ENCODE measurements around the gene MPZL1. TPM values are rescaled to one million over a fixed set of nuclear protein-coding genes. Genes with fewer than 3 reads are reported as not detected.
"Not testable (repeated sequence)": the region's sequence is repeated elsewhere in the genome, so short reads cannot be mapped to it uniquely, and the experiment has no call there.

Gene MPZL1
- total RNA-seq, 2 experiments from 2014 or later = 21.9 to 23.0 TPM

- intact Hi-C loops (cut with micrococcal nuclease) = no loop called here
- Mint-ChIP-seq H3K4me3 (no peak overlapping the region), H3K27ac (no peak overlapping the region), H3K9me3 (no peaks in the 10 kb centered on the region), H3K27me3 (no peaks in the 10 kb centered on the region), H3K4me1 (ENCODE audit: low read depth) (peaks cover 13% of the 10 kb centered on the region), H3K36me3 (peaks cover 9% of the 10 kb centered on the region)
- DNase-seq = no peak
- POLR2A ChIA-PET = interaction anchor here (0.5 kb wide), 1 partner anchor 34 kb away, joined by 3 read pairs; no protein-coding TSS in a partner anchor
- CTCF ChIA-PET = no interaction called here
Observed at GRCh38 chr1:167792188-167792565, 70.4 kb downstream of the MPZL1 start.

GRCh38 chr1:167794043-167794442 lies 72.3 kb downstream of the MPZL1 start:
- H3K4me1 Mint-ChIP-seq (ENCODE audit: low read depth) = peaks cover 13% of the 10 kb centered on the region
- peaks cover 5% of the 10 kb centered on the region for H3K36me3 Mint-ChIP-seq
- H3K9me3 Mint-ChIP-seq = no peaks in the 10 kb centered on the region
- intact Hi-C loops (cut with micrococcal nuclease) = no loop called here
- H3K27me3 Mint-ChIP-seq = no peaks in the 10 kb centered on the region
- no peak overlapping the region for H3K27ac Mint-ChIP-seq
- no peak for DNase-seq
- ChIA-PET POLR2A (no interaction called here), CTCF (no interaction called here)
- no peak overlapping the region for H3K4me3 Mint-ChIP-seq

- peaks cover 2% of the 10 kb centered on the region for H3K36me3 Mint-ChIP-seq
- intact Hi-C loops (cut with micrococcal nuclease) = no loop called here
- POLR2A ChIA-PET = interaction anchor here (2.0 kb wide), 1 partner anchor 82 kb away, joined by 5 read pairs; no protein-coding TSS in a partner anchor
- no peak overlapping the region for H3K4me3 Mint-ChIP-seq
- CTCF ChIA-PET = interaction anchor here (1.0 kb wide), 1 partner anchor 43 kb away, joined by 3 read pairs; no protein-coding TSS in a partner anchor
- DNase-seq = no peak
- no peaks in the 10 kb centered on the region for H3K27me3 Mint-ChIP-seq
- H3K27ac Mint-ChIP-seq = no peak overlapping the region
- peaks cover 9% of the 10 kb centered on the region for H3K4me1 Mint-ChIP-seq (ENCODE audit: low read depth)
- H3K9me3 Mint-ChIP-seq = no peaks in the 10 kb centered on the region
Observed at GRCh38 chr1:167795810-167796740, 74.3 kb downstream of the MPZL1 start.

GRCh38 chr1:167797015-167797414 lies 75.2 kb downstream of the MPZL1 start:
- no peaks in the 10 kb centered on the region for H3K9me3 Mint-ChIP-seq
- H3K36me3 Mint-ChIP-seq = peaks cover 2% of the 10 kb centered on the region
- CTCF ChIA-PET = no interaction called here
- H3K4me1 Mint-ChIP-seq (ENCODE audit: low read depth) = peaks cover 9% of the 10 kb centered on the region
- peak; percentile 42 for DNase-seq
- POLR2A ChIA-PET = interaction anchor here (2.0 kb wide), 1 partner anchor 83 kb away, joined by 5 read pairs; no protein-coding TSS in a partner anchor
- no peak overlapping the region for H3K4me3 Mint-ChIP-seq
- H3K27ac Mint-ChIP-seq = no peak overlapping the region
- intact Hi-C loops (cut with micrococcal nuclease) = no loop called here
- H3K27me3 Mint-ChIP-seq = no peaks in the 10 kb centered on the region

- H3K9me3 Mint-ChIP-seq = no peaks in the 10 kb centered on the region
- H3K4me3 Mint-ChIP-seq = no peak overlapping the region
- DNase-seq = no peak
- no peak overlapping the region for H3K27ac Mint-ChIP-seq
- H3K4me1 Mint-ChIP-seq (ENCODE audit: low read depth) = peaks cover 15% of the 10 kb centered on the region
- peaks cover 2% of the 10 kb centered on the region for H3K36me3 Mint-ChIP-seq
- no peaks in the 10 kb centered on the region for H3K27me3 Mint-ChIP-seq
- ChIA-PET CTCF (no interaction called here), POLR2A (no interaction called here)
- intact Hi-C loops (cut with micrococcal nuclease) = no loop called here
Observed at GRCh38 chr1:167798952-167799351, 77.2 kb downstream of the MPZL1 start.

GRCh38 chr1:167799747-167800146 lies 78.0 kb downstream of the MPZL1 start:
- Mint-ChIP-seq H3K36me3 (peaks cover 2% of the 10 kb centered on the region), H3K9me3 (no peaks in the 10 kb centered on the region), H3K4me3 (no peak overlapping the region), H3K4me1 (ENCODE audit: low read depth) (peaks cover 20% of the 10 kb centered on the region), H3K27me3 (no peaks in the 10 kb centered on the region), H3K27ac (no peak overlapping the region)
- no peak for DNase-seq
- intact Hi-C loops (cut with micrococcal nuclease) = loop anchor here (5.0 kb wide), 1 partner anchor 283 kb away; no protein-coding TSS in a partner anchor
- ChIA-PET POLR2A (interaction anchor here (1.1 kb wide), 2 partner anchors 83 to 199 kb away, joined by 3 read pairs; no protein-coding TSS in a partner anchor), CTCF (interaction anchor here (1.1 kb wide), 1 partner anchor 199 kb away, joined by 6 read pairs; no protein-coding TSS in a partner anchor)

GRCh38 chr1:167800251-167800650 lies 78.5 kb downstream of the MPZL1 start:
- ChIA-PET CTCF (interaction anchor here (0.6 to 1.1 kb wide), 3 partner anchors 50 to 284 kb away, joined by 3 to 6 read pairs (median 3); no protein-coding TSS in a partner anchor), POLR2A (interaction anchor here (0.9 to 1.1 kb wide), 3 partner anchors 41 to 200 kb away, joined by 3 read pairs; no protein-coding TSS in a partner anchor)
- Mint-ChIP-seq H3K27ac (no peak overlapping the region), H3K4me1 (ENCODE audit: low read depth) (peaks cover 25% of the 10 kb centered on the region), H3K4me3 (no peak overlapping the region), H3K27me3 (no peaks in the 10 kb centered on the region), H3K36me3 (peaks cover 2% of the 10 kb centered on the region), H3K9me3 (no peaks in the 10 kb centered on the region)
- DNase-seq = no peak
- intact Hi-C loops (cut with micrococcal nuclease) = loop anchor here (5.0 kb wide), 1 partner anchor 282 kb away; no protein-coding TSS in a partner anchor

- intact Hi-C loops (cut with micrococcal nuclease) = loop anchor here (5.0 kb wide), 1 partner anchor 280 kb away; no protein-coding TSS in a partner anchor
- Mint-ChIP-seq H3K27ac (no peak overlapping the region), H3K27me3 (no peaks in the 10 kb centered on the region), H3K4me3 (no peak overlapping the region), H3K4me1 (ENCODE audit: low read depth) (peaks cover 24% of the 10 kb centered on the region), H3K9me3 (no peaks in the 10 kb centered on the region), H3K36me3 (no peaks in the 10 kb centered on the region)
- ChIA-PET CTCF (interaction anchor here (1.2 to 1.4 kb wide), 3 partner anchors 87 to 280 kb away, joined by 3 to 5 read pairs (median 3); no protein-coding TSS in a partner anchor), POLR2A (interaction anchor here (1.4 kb wide), 1 partner anchor 87 kb away, joined by 8 read pairs; no protein-coding TSS in a partner anchor)
- no peak for DNase-seq
Observed at GRCh38 chr1:167802235-167802634, 80.5 kb downstream of the MPZL1 start.

GRCh38 chr1:167803358-167804207 lies 81.8 kb downstream of the MPZL1 start:
- CTCF ChIA-PET = interaction anchor here (0.6 to 2.1 kb wide), 9 partner anchors 79 to 279 kb away, joined by 3 to 5 read pairs (median 3); no protein-coding TSS in a partner anchor
- DNase-seq = peak; percentile 95
- Mint-ChIP-seq H3K4me3 (peak overlapping the region; percentile 57), H3K36me3 (no peaks in the 10 kb centered on the region), H3K9me3 (no peaks in the 10 kb centered on the region), H3K27me3 (no peaks in the 10 kb centered on the region), H3K27ac (peak overlapping the region; percentile 90), H3K4me1 (ENCODE audit: low read depth) (peaks cover 26% of the 10 kb centered on the region)
- POLR2A ChIA-PET = interaction anchor here (1.4 kb wide), 1 partner anchor 88 kb away, joined by 8 read pairs; no protein-coding TSS in a partner anchor
- intact Hi-C loops (cut with micrococcal nuclease) = loop anchor here (1.0 to 5.0 kb wide), 6 partner anchors 51 to 279 kb away; partner anchors contain the start of gene DCAF6

GRCh38 chr1:167805041-167805556 lies 83.3 kb downstream of the MPZL1 start:
- ChIA-PET CTCF (interaction anchor here (2.1 kb wide), 1 partner anchor 277 kb away, joined by 5 read pairs; no protein-coding TSS in a partner anchor), POLR2A (no interaction called here)
- peak overlapping the region; percentile 90 for H3K27ac Mint-ChIP-seq
- H3K36me3 Mint-ChIP-seq = no peaks in the 10 kb centered on the region
- H3K4me3 Mint-ChIP-seq = no peak overlapping the region
- DNase-seq = peak; percentile 64
- H3K4me1 Mint-ChIP-seq (ENCODE audit: low read depth) = peaks cover 26% of the 10 kb centered on the region
- no peaks in the 10 kb centered on the region for H3K9me3 Mint-ChIP-seq
- peaks cover 3% of the 10 kb centered on the region for H3K27me3 Mint-ChIP-seq
- intact Hi-C loops (cut with micrococcal nuclease) = no loop called here

- H3K4me1 Mint-ChIP-seq (ENCODE audit: low read depth) = peaks cover 26% of the 10 kb centered on the region
- POLR2A ChIA-PET; H3K9me3 Mint-ChIP-seq; H3K36me3 Mint-ChIP-seq; H3K27me3 Mint-ChIP-seq; H3K4me3 Mint-ChIP-seq; DNase-seq; intact Hi-C loops (cut with micrococcal nuclease); H3K27ac Mint-ChIP-seq: not testable (repeated sequence)
- CTCF ChIA-PET = interaction anchor here (1.1 kb wide), 1 partner anchor 276 kb away, joined by 3 read pairs; no protein-coding TSS in a partner anchor
Observed at GRCh38 chr1:167806235-167806634, 84.5 kb downstream of the MPZL1 start.
